Activated naive CD4-positive, alpha-beta T cell treated with anti-CD3 and anti-CD28 coated beads for 36 hours (primary cell): ENCODE measurements around the gene ABHD14A. TPM values are rescaled to one million over a fixed set of nuclear protein-coding genes. Genes with fewer than 3 reads are reported as not detected.
A peak's percentile ranks its signal among the peaks of the same experiment; 100 is the strongest.

Source experiments
- CTCF ChIA-PET: fragments of 350-600 bp; sonication (Branson Sonifier 250); formaldehyde crosslinking; loops from one replicate; lab custom pipeline; 2021; ENCODE audit warnings: antibody characterized with exemption; lab: Charles Lee
- DNase-seq: peaks from one replicate; pipeline ENCODE4 v3.0.0-alpha.2; 2020
- H3K27ac Mint-ChIP-seq: one replicate; pipeline ENCODE4 v1.8.0; 2021; ENCODE audit warnings: mild to moderate bottlenecking, mixed read lengths
- H3K27me3 Mint-ChIP-seq: one replicate; pipeline ENCODE4 v1.8.0; 2021; ENCODE audit warnings: low read depth, mixed read lengths
- H3K36me3 Mint-ChIP-seq: one replicate; pipeline ENCODE4 v1.8.0; 2021; ENCODE audit warnings: low read depth, mixed read lengths
- H3K4me1 Mint-ChIP-seq: one replicate; pipeline ENCODE4 v1.8.0; 2021; ENCODE audit warnings: low read depth, mixed read lengths
- H3K4me3 Mint-ChIP-seq: one replicate; pipeline ENCODE4 v1.8.0; 2021; ENCODE audit warnings: mild to moderate bottlenecking, moderate library complexity, mixed read lengths
- H3K9me3 Mint-ChIP-seq: one replicate; pipeline ENCODE4 v1.8.0; 2021; ENCODE audit warnings: mixed read lengths
- intact Hi-C: fragments of 100-400 bp; cut with micrococcal nuclease; formaldehyde crosslinking; loops from one replicate; pipeline ENCODE4 v1.15.1; 2023
- total RNA-seq, 2 experiments: library from RNA; stranded (reverse); gene quantifications; one replicate each; pipeline ENCODE4 v1.2.3, GENCODE V29; 2021

The ABHD14A gene
- total RNA-seq, 2 experiments from 2014 or later: 5.4 to 5.7 TPM

DNA sequence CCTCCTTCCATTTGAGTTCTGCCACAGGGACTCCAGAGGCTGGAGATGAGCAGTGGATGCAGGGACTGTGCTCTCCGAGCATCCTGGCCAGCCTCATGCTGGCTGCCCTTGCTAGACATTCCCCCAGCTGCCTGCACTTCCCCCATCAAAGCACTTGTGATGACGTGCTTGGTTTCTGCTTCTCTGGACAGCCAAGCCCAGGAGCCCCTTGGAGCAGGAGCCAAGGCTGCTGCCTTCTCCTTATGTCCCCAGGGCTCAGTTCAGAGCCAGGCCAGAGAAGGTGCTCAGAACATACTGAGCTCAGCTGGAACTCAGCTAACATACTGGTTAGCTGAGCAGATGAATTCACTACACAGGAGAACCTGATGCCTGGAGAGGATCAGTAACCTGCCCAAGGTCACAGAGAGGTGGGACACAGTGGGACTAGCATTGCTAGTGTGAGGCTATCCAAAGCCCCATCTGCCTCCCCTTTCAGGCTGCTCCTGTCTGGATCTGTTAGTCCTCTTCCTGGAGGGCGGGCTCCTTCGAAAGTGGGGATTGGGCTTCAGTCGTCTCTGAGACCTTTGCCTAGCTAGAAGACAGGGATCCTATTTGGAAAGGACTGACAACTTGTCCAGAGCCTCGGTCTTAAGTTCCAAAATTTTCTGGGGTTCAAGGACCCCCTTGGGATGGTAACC, 11.9 kb upstream of the ABHD14A start:
- H3K27me3 Mint-ChIP-seq: no peaks in the 10 kb centered on the region
- H3K27ac Mint-ChIP-seq: no peak overlapping the region
- H3K36me3 Mint-ChIP-seq: no peaks in the 10 kb centered on the region
- H3K4me3 Mint-ChIP-seq: no peak overlapping the region
- no peaks in the 10 kb centered on the region for H3K9me3 Mint-ChIP-seq
- CTCF ChIA-PET: interaction anchor here (3.3 kb wide), 1 partner anchor 11 kb away, joined by 11 read pairs; the partner anchor contains the start of genes ABHD14A and ABHD14B
- intact Hi-C loops: no loop called here
- DNase-seq: no peak
- peaks cover 6% of the 10 kb centered on the region for H3K4me1 Mint-ChIP-seq

DNA sequence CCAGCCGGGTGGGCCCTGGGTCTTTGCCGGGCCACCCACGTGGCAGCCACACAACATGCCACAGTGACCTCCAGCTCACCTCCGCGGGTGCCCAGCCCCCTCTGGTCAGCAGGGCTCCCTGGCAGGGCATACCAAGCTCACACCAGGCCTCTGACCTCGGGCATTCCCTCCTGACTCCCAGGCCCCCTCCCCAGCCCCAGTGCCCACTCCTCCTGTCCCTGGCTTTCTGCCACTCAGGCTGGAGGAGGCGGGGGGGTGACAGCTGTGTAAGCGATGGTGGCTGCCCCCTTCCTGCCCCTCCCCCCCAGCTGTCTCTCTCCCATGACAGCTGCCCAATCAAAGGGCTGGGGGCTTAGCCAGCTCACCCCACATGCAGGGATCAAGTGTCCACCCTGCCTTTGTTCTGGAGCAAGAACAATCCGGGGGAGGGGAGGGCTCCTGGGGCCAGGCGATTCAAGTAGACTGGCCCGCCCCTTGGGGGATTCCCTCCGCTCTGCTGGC, 10.9 kb upstream of the ABHD14A start:
- intact Hi-C loops: no loop called here
- Mint-ChIP-seq H3K9me3 (no peaks in the 10 kb centered on the region), H3K4me3 (no peak overlapping the region), H3K4me1 (peaks cover 11% of the 10 kb centered on the region), H3K27ac (no peak overlapping the region), H3K27me3 (no peaks in the 10 kb centered on the region), H3K36me3 (no peaks in the 10 kb centered on the region)
- CTCF ChIA-PET: interaction anchor here (1.4 kb wide), 1 partner anchor 10 kb away, joined by 4 read pairs; the partner anchor contains the start of gene ABHD14B
- no peak for DNase-seq

DNA sequence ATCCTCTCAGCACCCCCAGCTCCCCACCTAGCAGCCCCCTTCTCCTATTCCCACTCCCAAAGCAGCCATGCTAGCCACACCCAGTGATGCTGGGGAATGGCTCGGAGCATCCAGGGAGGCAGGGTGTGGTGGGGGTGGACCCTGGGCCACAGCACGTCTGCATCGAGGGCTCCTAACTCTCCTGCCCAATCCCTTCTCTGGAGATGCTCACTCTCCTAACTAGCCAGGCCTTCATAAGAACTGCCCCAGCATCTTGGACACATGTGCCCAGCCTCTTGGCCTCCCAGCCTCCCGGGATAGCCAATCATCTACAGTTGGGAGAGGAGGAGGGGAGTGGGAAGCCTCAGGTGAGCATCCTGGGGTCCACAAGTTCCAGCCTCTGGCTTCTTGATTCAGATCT, 10.3 kb upstream of the ABHD14A start:
- DNase-seq: no peak
- CTCF ChIA-PET: interaction anchor here (1.0 to 1.4 kb wide), 2 partner anchors 9 to 10 kb away, joined by 3 to 4 read pairs; partner anchors contain the start of gene ABHD14B
- H3K9me3 Mint-ChIP-seq: no peaks in the 10 kb centered on the region
- no peak overlapping the region for H3K4me3 Mint-ChIP-seq
- peaks cover 12% of the 10 kb centered on the region for H3K4me1 Mint-ChIP-seq
- no peaks in the 10 kb centered on the region for H3K27me3 Mint-ChIP-seq
- no peak overlapping the region for H3K27ac Mint-ChIP-seq
- intact Hi-C loops: no loop called here
- H3K36me3 Mint-ChIP-seq: no peaks in the 10 kb centered on the region

DNA sequence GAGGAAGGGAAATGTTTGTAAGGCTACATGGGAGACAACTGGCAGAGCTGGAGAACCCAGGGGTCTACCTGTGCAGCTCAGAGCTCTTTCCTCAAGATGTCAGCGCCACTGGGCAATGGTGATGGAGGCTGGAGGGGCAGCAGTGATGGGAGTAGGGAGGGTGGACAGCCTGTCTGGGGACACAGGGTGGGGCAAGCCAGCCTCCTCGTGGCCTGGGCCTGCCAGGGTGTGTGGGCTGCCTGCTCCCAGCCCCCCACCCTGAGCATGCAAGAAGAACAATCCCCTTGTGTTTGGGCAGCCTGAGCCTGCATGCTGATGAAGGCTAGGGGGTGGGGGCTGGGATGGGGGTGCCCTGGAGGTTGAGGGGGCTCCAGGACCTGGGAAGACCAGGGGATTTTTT, 8.8 kb upstream of the ABHD14A start:
- CTCF ChIA-PET: interaction anchor here (1.4 kb wide), 1 partner anchor 23 kb away, joined by 3 read pairs; no protein-coding TSS in a partner anchor
- intact Hi-C loops: no loop called here
- DNase-seq: no peak
- Mint-ChIP-seq H3K27ac (no peak overlapping the region), H3K36me3 (peaks cover 1% of the 10 kb centered on the region), H3K4me3 (peak overlapping the region; percentile 74), H3K27me3 (no peaks in the 10 kb centered on the region), H3K4me1 (peaks cover 16% of the 10 kb centered on the region), H3K9me3 (no peaks in the 10 kb centered on the region)

DNA sequence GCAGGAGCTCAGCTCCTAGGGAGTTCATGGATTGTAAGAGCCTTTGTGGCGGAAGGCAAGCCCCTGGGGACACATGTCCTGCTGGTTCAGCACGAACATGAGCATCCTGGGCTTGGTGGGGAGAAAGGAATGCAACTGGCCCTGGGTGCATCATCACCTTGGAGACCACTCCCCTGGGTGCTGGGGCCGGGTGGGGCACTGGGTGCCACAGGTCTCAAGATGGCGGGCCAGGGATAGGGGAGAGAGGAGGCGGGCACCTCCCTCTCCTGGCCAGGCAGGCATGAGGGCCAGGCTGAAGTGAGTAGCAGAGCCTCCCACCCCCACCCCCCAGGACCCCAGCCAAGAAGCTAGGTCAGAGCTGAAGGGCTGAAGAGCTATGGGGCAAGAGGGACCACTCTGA, 8.4 kb upstream of the ABHD14A start:
- no peaks in the 10 kb centered on the region for H3K9me3 Mint-ChIP-seq
- peak overlapping the region; percentile 74 for H3K4me3 Mint-ChIP-seq
- H3K27ac Mint-ChIP-seq: no peak overlapping the region
- DNase-seq: no peak
- intact Hi-C loops: no loop called here
- peaks cover 2% of the 10 kb centered on the region for H3K36me3 Mint-ChIP-seq
- CTCF ChIA-PET: interaction anchor here (1.4 kb wide), 1 partner anchor 23 kb away, joined by 3 read pairs; no protein-coding TSS in a partner anchor
- peaks cover 17% of the 10 kb centered on the region for H3K4me1 Mint-ChIP-seq
- H3K27me3 Mint-ChIP-seq: no peaks in the 10 kb centered on the region

DNA sequence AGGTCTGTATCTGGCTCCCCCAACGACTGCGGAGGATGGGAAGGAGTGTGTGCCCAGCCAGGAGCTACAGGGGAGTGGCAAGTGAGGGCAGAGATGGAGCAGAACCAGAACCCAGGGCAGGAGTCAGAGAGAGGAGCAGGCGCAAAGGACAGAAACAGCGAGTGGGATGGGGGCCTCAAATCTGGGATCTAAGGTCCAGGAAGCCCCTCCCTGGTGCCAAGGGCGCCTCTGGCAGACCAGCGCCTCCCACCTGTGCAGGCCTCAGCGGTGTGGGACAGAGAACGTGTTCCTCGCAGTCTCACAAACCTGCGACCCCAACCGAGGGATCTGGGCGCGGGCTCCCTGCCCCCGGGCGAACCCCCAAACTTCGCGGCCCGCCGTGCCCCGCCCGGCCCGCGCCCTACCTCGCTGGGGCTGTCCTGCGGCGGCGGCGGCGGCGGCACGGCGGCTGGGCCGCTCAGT, 7.9 kb upstream of the ABHD14A start:
- Mint-ChIP-seq H3K9me3 (no peaks in the 10 kb centered on the region), H3K4me3 (peak overlapping the region; percentile 74), H3K4me1 (peaks cover 20% of the 10 kb centered on the region), H3K27me3 (no peaks in the 10 kb centered on the region), H3K36me3 (peaks cover 2% of the 10 kb centered on the region), H3K27ac (no peak overlapping the region)
- intact Hi-C loops: no loop called here
- DNase-seq: no peak
- CTCF ChIA-PET: no interaction called here

DNA sequence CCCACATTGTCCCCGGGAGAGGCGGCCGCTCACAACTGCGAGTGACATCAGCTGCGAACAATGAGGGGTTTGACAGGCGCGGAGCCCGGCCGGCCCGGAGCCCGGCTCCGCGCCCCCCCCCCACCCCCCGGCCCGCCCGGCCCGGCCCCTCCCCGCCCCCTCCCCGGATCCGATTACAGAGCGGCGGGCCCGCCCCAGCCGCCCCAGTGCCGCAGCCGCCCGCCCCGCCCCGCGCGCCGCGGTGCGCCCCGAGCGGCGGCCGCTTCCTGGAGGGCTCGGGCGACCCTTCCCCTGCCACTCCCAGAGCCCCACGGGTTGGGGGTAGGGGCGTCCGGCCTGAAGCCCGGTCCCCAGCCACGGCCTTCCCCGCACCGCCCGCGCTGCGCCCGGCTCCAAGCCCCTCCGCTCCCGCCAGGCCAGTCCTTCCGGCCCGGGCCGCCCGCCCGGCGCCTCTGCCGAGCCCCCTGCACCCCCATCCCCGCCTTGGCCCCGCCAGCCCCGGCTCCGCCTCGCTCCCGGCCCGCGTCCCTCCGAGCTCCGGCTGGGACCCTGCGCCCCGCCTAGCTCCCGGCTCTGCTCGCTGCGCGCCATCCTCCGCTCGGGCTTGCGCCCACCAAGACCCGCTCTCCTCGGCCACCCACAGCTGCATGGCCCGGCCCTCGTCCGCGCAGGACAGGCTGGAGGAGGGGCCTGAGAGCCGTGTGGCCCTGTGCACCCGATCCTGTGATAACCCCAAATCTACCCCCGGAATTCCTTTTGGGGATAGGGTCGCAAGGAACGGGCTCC, 7.3 kb upstream of the ABHD14A start, which contains the start of gene PCBP4:
Gene PCBP4 (minus strand): TSS at position 71 of the 786 bp plus-strand sequence. CDS start 6,214 bp downstream, outside the sequence.
- H3K36me3 Mint-ChIP-seq: peaks cover 2% of the 10 kb centered on the region
- H3K27ac Mint-ChIP-seq: no peak within 1 kb of the TSS
- intact Hi-C loops: no loop called here
- peaks cover 24% of the 10 kb centered on the region for H3K4me1 Mint-ChIP-seq
- no peaks in the 10 kb centered on the region for H3K27me3 Mint-ChIP-seq
- CTCF ChIA-PET: no interaction called here
- H3K4me3 Mint-ChIP-seq: peak within 1 kb of the TSS; percentile 80
- peak; percentile 28 for DNase-seq
- no peaks in the 10 kb centered on the region for H3K9me3 Mint-ChIP-seq

DNA sequence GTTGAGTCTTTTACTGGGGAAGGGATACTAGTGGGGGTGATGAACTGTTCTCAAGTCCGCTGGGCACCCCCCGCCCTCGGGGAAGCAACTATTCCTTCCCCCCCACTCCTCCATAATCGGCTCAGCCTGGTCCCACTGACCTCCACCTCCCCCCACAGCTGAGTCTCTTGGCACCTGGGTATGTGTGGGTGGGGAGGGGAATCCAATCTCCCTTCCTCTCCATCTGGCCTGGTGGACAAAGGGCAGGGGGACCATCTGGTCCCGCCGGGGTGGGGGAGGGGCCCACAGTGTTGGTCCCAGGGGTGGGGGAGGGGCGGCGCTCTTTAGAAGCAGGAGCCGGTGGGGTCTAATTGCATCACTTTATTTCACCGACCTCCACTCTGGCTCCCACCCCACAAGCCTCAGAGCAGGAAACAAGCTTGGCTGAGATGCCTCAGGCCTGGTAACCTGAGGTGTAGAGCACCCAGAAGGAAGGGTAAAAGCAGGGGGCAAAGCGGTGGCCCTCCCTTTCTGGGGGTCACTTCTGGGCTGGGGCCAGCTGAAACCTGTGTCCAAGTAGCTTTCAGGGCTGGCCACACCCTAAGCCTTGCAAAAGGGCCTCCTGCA, 6.6 kb upstream of the ABHD14A start:
- Mint-ChIP-seq H3K27ac (no peak overlapping the region), H3K36me3 (peaks cover 2% of the 10 kb centered on the region), H3K4me1 (peaks cover 25% of the 10 kb centered on the region), H3K27me3 (no peaks in the 10 kb centered on the region), H3K9me3 (no peaks in the 10 kb centered on the region), H3K4me3 (peak overlapping the region; percentile 80)
- CTCF ChIA-PET: interaction anchor here (3.3 kb wide), 1 partner anchor 26 kb away, joined by 21 read pairs; the partner anchor contains the start of genes PARP3 and RRP9
- DNase-seq: no peak
- intact Hi-C loops: no loop called here

DNA sequence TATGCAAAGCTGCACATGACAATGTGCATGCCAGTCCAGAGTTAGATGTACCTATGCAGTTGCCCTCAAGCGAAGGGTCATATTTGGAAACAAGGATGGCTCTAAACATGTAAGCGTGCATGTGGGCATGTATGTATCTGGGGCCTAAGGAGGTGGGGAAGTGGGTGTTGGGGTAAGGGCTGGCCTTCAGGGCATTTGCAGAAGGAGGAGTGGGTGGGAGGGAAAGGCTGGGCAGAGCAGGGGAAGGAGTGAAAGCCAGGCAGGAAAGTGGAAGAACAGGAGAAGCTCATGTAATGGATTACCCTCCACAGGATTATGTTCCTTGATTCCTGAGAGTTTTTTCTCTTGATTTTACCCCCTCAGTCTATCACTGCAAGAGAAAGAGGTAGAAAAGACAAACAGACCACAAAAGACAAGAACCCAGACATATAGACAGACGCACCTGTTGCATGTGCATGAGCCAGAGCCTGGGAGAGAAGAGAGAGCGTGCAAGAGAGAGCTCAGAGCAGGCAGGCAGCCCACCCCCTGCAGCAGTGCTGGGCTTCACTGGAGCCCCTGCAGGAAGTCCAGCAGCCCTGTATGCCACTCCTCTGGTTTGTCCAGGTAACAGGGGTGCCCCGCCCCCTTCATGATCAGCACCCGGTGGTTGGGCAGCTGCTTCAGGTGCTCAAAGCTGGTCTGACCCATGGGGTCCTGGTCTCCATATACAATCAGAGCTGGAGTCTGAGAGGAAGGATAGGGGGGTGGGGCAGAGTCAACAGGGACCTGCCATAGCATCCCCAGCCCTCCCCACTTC, 5.8 kb upstream of the ABHD14A start:
- Mint-ChIP-seq H3K9me3 (no peaks in the 10 kb centered on the region), H3K27ac (no peak overlapping the region), H3K36me3 (peaks cover 4% of the 10 kb centered on the region), H3K27me3 (no peaks in the 10 kb centered on the region), H3K4me1 (peaks cover 28% of the 10 kb centered on the region), H3K4me3 (peak overlapping the region; percentile 80)
- intact Hi-C loops: no loop called here
- CTCF ChIA-PET: interaction anchor here (0.6 to 3.3 kb wide), 4 partner anchors 14 to 87 kb away, joined by 3 to 21 read pairs (median 4); partner anchors contain the start of genes ACY1, PARP3 and RRP9
- no peak for DNase-seq

DNA sequence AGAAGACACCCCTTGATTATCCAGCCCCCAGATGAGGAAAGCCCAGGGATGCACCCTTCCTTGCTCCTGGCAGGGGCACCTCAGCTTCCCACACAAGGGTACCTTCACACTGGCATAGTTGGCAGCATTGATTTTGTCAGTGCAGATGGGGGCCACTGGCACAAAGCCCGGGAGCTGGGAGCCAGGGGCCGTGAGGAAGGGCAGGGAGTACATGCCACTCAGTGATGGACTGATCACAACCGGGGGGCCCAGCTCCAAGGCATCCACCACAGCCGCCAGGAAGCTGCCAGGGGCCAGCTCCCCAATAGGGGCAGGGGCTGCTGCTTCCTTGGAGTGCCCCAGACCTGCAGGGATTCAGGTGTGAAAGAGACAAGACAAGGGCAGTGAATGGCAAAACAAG, 5.0 kb upstream of the ABHD14A start:
- Mint-ChIP-seq H3K27me3 (no peaks in the 10 kb centered on the region), H3K9me3 (no peaks in the 10 kb centered on the region), H3K4me1 (peaks cover 34% of the 10 kb centered on the region), H3K4me3 (no peak overlapping the region), H3K36me3 (peaks cover 4% of the 10 kb centered on the region), H3K27ac (no peak overlapping the region)
- intact Hi-C loops: loop anchor here (10.0 kb wide), 1 partner anchor 575 kb away; the partner anchor contains the start of gene RBM15B
- DNase-seq: no peak
- CTCF ChIA-PET: interaction anchor here (0.6 to 3.3 kb wide), 4 partner anchors 13 to 88 kb away, joined by 3 to 21 read pairs (median 4); partner anchors contain the start of genes ACY1, PARP3 and RRP9
